ENCODE data around the gene ANKFY1. TPM values are rescaled to one million over a fixed set of nuclear protein-coding genes. Genes with fewer than 3 reads are reported as not detected.

ANKFY1 gene
- total RNA-seq, 1 experiment from 2014 or later: 18.5 TPM

DNA sequence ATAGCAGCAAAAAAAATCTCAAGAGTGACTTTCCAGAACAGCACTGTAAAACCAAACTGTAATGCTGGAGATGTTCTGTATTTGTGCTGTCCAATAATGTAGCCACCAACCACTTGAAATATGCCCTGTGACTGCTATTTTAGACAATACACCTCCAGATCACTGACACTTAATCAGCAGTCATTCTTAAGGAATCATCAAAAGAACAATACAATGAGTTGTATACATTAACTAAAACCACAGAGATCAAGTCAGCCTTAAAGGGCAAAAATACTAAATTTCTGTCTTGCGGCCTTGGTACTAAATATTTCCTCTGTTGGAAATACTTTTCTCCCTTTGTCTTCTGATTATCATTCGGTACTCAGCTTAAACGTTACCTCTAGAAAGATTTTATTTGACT lies 33.6 kb upstream of the ANKFY1 start:
- POLR2A ChIA-PET (ENCODE audit: unreplicated experiment): no interaction called here
- H3K36me3 ChIP-seq (ENCODE audit: low read depth, low read length): peaks cover 4% of the 10 kb centered on the region
- H3K4me1 ChIP-seq (ENCODE audit: insufficient read depth, low read length): no peaks in the 10 kb centered on the region
- no peak overlapping the region for H3K4me3 ChIP-seq (ENCODE audit: low read length)
- H3K27ac ChIP-seq (ENCODE audit: low read length): no peak overlapping the region
- BruUV-seq (replicated peaks): no TSS peak
- H3K27me3 ChIP-seq (ENCODE audit: low read length): no peaks in the 10 kb centered on the region
- H3K9me2 ChIP-seq (replicated peaks; ENCODE audit: low read length): no peaks in the 10 kb centered on the region
- H3F3A ChIP-seq (ENCODE audit: low read length, unreplicated experiment): no peaks in the 10 kb centered on the region
- no peak overlapping the region for H2AFZ ChIP-seq (ENCODE audit: low read length)
- CTCF ChIA-PET: no interaction called here
- no peak overlapping the region for H3K4me2 ChIP-seq (ENCODE audit: low read length)
- no peaks in the 10 kb centered on the region for H4K20me1 ChIP-seq (ENCODE audit: low read length)
- H3K9ac ChIP-seq (ENCODE audit: low read length): no peak overlapping the region
- ATAC-seq (no peak), DNase-seq (no peak)
- peaks cover 46% of the 10 kb centered on the region for H3K79me2 ChIP-seq (ENCODE audit: low read length)
- no peaks in the 10 kb centered on the region for H3K9me3 ChIP-seq (ENCODE audit: low read length)
- intact Hi-C loops (cut with micrococcal nuclease): no loop called here
- TF ChIP-seq EZH2phosphoT487 (IDR thresholded peaks at IDR 0.05; ENCODE audit: borderline replicate concordance, low read length) (no peak), EZH2 (IDR thresholded peaks at IDR 0.05; ENCODE audit: low read length, unreplicated experiment) (no peak)
- TF ChIP-seq, protein P1, sequence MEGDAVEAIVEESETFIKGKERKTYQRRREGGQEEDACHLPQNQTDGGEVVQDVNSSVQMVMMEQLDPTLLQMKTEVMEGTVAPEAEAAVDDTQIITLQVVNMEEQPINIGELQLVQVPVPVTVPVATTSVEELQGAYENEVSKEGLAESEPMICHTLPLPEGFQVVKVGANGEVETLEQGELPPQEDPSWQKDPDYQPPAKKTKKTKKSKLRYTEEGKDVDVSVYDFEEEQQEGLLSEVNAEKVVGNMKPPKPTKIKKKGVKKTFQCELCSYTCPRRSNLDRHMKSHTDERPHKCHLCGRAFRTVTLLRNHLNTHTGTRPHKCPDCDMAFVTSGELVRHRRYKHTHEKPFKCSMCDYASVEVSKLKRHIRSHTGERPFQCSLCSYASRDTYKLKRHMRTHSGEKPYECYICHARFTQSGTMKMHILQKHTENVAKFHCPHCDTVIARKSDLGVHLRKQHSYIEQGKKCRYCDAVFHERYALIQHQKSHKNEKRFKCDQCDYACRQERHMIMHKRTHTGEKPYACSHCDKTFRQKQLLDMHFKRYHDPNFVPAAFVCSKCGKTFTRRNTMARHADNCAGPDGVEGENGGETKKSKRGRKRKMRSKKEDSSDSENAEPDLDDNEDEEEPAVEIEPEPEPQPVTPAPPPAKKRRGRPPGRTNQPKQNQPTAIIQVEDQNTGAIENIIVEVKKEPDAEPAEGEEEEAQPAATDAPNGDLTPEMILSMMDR (conservative IDR thresholded peaks at IDR 0.05; ENCODE audit: low read depth, low read length): no peak

DNA sequence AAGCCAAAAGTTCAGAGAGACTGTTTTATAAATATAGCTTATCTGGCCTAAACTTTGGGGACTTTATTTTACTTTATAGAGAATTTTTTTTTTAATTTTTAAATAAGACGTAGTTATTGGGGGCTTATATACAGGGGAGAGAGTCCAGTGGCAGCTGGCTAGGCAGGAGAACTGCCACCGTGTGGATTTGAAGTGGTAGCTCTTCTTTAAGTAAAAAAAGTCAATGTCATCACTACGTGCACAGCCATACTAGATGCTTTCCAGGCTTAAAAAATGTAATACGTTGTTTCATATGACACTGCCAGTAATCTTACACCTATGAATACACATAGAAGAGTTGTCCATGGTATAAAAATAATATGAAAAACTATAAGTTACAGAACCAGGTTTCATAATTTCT lies 31.9 kb upstream of the ANKFY1 start:
- ATAC-seq: no peak
- TF ChIP-seq, protein P1 (conservative IDR thresholded peaks at IDR 0.05; ENCODE audit: low read depth, low read length): no peak
- TF ChIP-seq EZH2phosphoT487 (IDR thresholded peaks at IDR 0.05; ENCODE audit: borderline replicate concordance, low read length) (no peak), EZH2 (IDR thresholded peaks at IDR 0.05; ENCODE audit: low read length, unreplicated experiment) (no peak)
- POLR2A ChIA-PET (ENCODE audit: unreplicated experiment): no interaction called here

DNA sequence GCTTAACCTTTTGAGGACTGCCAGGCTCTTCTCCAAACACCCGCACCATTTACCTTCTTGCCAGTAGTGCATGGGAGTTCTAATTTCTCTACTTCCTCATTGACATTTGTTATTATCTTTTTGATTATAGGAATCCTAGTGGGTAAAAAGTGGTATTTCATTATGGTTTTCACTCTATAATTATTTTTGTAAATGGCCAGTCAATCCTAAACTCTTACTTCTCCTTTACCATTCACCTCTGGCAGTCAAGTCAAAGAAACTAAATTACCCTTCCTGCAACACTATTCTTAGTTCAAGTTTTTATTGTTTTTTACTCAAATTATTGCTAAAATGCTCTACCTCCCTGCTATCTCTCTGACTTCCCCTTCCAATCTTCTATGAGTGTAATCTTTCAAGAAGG lies 29.8 kb upstream of the ANKFY1 start:
- Histone ChIP-seq H3K79me2 (ENCODE audit: low read length) (peaks cover 26% of the 10 kb centered on the region), H3K4me3 (ENCODE audit: low read length) (no peak overlapping the region), H3K9me3 (ENCODE audit: low read length) (no peaks in the 10 kb centered on the region), H3K9me2 (replicated peaks; ENCODE audit: low read length) (no peaks in the 10 kb centered on the region), H2AFZ (ENCODE audit: low read length) (no peak overlapping the region), H3F3A (ENCODE audit: low read length, unreplicated experiment) (no peaks in the 10 kb centered on the region), H3K4me1 (ENCODE audit: insufficient read depth, low read length) (no peaks in the 10 kb centered on the region), H3K4me2 (ENCODE audit: low read length) (no peak overlapping the region), H3K27me3 (ENCODE audit: low read length) (no peaks in the 10 kb centered on the region), H3K27ac (ENCODE audit: low read length) (no peak overlapping the region), H3K36me3 (ENCODE audit: low read depth, low read length) (no peaks in the 10 kb centered on the region; the same call in none of the 2 replicates), H3K9ac (ENCODE audit: low read length) (no peak overlapping the region), H4K20me1 (ENCODE audit: low read length) (no peaks in the 10 kb centered on the region)
- DNase-seq: no peak
- no peak for ATAC-seq
- no peak for TF ChIP-seq EZH2phosphoT487 (IDR thresholded peaks at IDR 0.05; ENCODE audit: borderline replicate concordance, low read length)
- TF ChIP-seq, protein P1 (conservative IDR thresholded peaks at IDR 0.05; ENCODE audit: low read depth, low read length): no peak
- TF ChIP-seq EZH2 (IDR thresholded peaks at IDR 0.05; ENCODE audit: low read length, unreplicated experiment): no peak
- ChIA-PET POLR2A (ENCODE audit: unreplicated experiment) (no interaction called here), CTCF (no interaction called here)
- intact Hi-C loops (cut with micrococcal nuclease): no loop called here
- no TSS peak for BruUV-seq (replicated peaks)

More for the DNA sequence above, 31.9 kb upstream of the ANKFY1 start:
- no peak overlapping the region for H3K9ac ChIP-seq (ENCODE audit: low read length)
- no peaks in the 10 kb centered on the region for H3F3A ChIP-seq (ENCODE audit: low read length, unreplicated experiment)
- H3K27ac ChIP-seq (ENCODE audit: low read length): no peak overlapping the region
- intact Hi-C loops (cut with micrococcal nuclease): no loop called here
- BruUV-seq (replicated peaks): no TSS peak
- H3K36me3 ChIP-seq (ENCODE audit: low read depth, low read length): no peaks in the 10 kb centered on the region; the same call in 1 of the 2 replicates
- H3K4me1 ChIP-seq (ENCODE audit: insufficient read depth, low read length): no peaks in the 10 kb centered on the region
- CTCF ChIA-PET: no interaction called here
- H3K4me3 ChIP-seq (ENCODE audit: low read length): no peak overlapping the region
- no peaks in the 10 kb centered on the region for H3K9me3 ChIP-seq (ENCODE audit: low read length)
- H3K4me2 ChIP-seq (ENCODE audit: low read length): no peak overlapping the region
- no peaks in the 10 kb centered on the region for H3K27me3 ChIP-seq (ENCODE audit: low read length)
- no peaks in the 10 kb centered on the region for H4K20me1 ChIP-seq (ENCODE audit: low read length)
- no peak overlapping the region for H2AFZ ChIP-seq (ENCODE audit: low read length)
- DNase-seq: no peak
- H3K79me2 ChIP-seq (ENCODE audit: low read length): peaks cover 36% of the 10 kb centered on the region
- H3K9me2 ChIP-seq (replicated peaks; ENCODE audit: low read length): no peaks in the 10 kb centered on the region

Data from PC-3 (cell line).